Measurements from ENCODE around the gene SDR39U1.

The SDR39U1 gene

GRCh38 chr14:24427537-24428508 lies 14.8 kb downstream of the SDR39U1 start:
- no peak for DNase-seq (ENCODE audit: low read depth in 2 of 2)

GRCh38 chr14:24426912-24427536 lies 15.6 kb downstream of the SDR39U1 start:
- no peak for DNase-seq (ENCODE audit: low read depth in 2 of 2)
- no peak for TF ChIP-seq CTCF (IDR thresholded peaks at IDR 0.05; ENCODE audit: low read depth, low read length)
- H3K4me3 ChIP-seq (replicated peaks in 1 of 2; ENCODE audit: low read depth in 2 of 2, low read length in 2 of 2) = no peak overlapping the region

More at GRCh38 chr14:24427537-24428508, 14.8 kb downstream of the SDR39U1 start:
- no peak for TF ChIP-seq CTCF (IDR thresholded peaks at IDR 0.05; ENCODE audit: low read depth, low read length)
- H3K4me3 ChIP-seq (replicated peaks in 1 of 2; ENCODE audit: low read depth in 2 of 2, low read length in 2 of 2) = no peak overlapping the region

GRCh38 chr14:24426150-24426911 lies 16.2 kb downstream of the SDR39U1 start:
- H3K4me3 ChIP-seq (replicated peaks in 1 of 2; ENCODE audit: low read depth in 2 of 2, low read length in 2 of 2) = no peak overlapping the region
- DNase-seq (ENCODE audit: low read depth in 2 of 2) = no peak
- no peak for TF ChIP-seq CTCF (IDR thresholded peaks at IDR 0.05; ENCODE audit: low read depth, low read length)

GRCh38 chr14:24425704-24426103 lies 16.9 kb downstream of the SDR39U1 start:
- peak; percentile 91 to 95 for DNase-seq (ENCODE audit: low read depth in 2 of 2)
- no peak for TF ChIP-seq CTCF (IDR thresholded peaks at IDR 0.05; ENCODE audit: low read depth, low read length)
- no peak overlapping the region for H3K4me3 ChIP-seq (replicated peaks in 1 of 2; ENCODE audit: low read depth in 2 of 2, low read length in 2 of 2)

GRCh38 chr14:24422694-24423601 lies 19.6 kb downstream of the SDR39U1 start:
- no peak overlapping the region for H3K4me3 ChIP-seq (replicated peaks in 1 of 2; ENCODE audit: low read depth in 2 of 2, low read length in 2 of 2)
- no peak for DNase-seq (ENCODE audit: low read depth in 2 of 2)
- no peak for TF ChIP-seq CTCF (IDR thresholded peaks at IDR 0.05; ENCODE audit: low read depth, low read length)

GRCh38 chr14:24422261-24422660 lies 20.3 kb downstream of the SDR39U1 start:
- TF ChIP-seq CTCF (IDR thresholded peaks at IDR 0.05; ENCODE audit: low read depth, low read length) = no peak
- no peak for DNase-seq (ENCODE audit: low read depth in 2 of 2)
- H3K4me3 ChIP-seq (replicated peaks in 1 of 2; ENCODE audit: low read depth in 2 of 2, low read length in 2 of 2) = no peak overlapping the region

Data from cardiac fibroblast (primary cell).